Transverse colon (tissue), 4 donors: ENCODE data around the gene PDE8A. TPM values are rescaled to one million over a fixed set of nuclear protein-coding genes. Genes with fewer than 3 reads are reported as not detected.

Experiments used
- DNase-seq: peaks from one replicate; pipeline ENCODE4 v3.0.0-alpha.2; 2019
- H3K27ac ChIP-seq, 4 donors: fragments of 200-600 bp; sonication (generic); 2 replicates each; pipeline ENCODE4 v1.5.1; 2016 to 2018; ENCODE audit warnings: inconsistent platforms in 4 of 4
- H3K27me3 ChIP-seq: fragments of 200-600 bp; sonication (generic); 2 replicates; pipeline ENCODE4 v1.5.1; 2017; ENCODE audit warnings: inconsistent platforms
- H3K36me3 ChIP-seq, 4 donors: fragments of 200-600 bp; sonication (generic); 2 replicates each; pipeline ENCODE4 v1.5.1; 2017 to 2019; ENCODE audit warnings: inconsistent platforms in 4 of 4
- H3K4me1 ChIP-seq, 4 donors: fragments of 200-600 bp; sonication (generic); 2 replicates each; pipeline ENCODE4 v1.5.1; 2017 to 2020; ENCODE audit warnings: inconsistent platforms in 4 of 4
- H3K4me3 ChIP-seq, 4 donors: fragments of 200-600 bp; sonication (generic); 1 replicate in 1 of 4; 2 replicates in 3 of 4; pipeline versions ENCODE4 v1.5.1 to v1.6.1; 2017 to 2019; ENCODE audit warnings: inconsistent platforms in 4 of 4
- H3K9me3 ChIP-seq, 2 donors: fragments of 200-600 bp; sonication (generic); 2 replicates each; pipeline ENCODE4 v1.5.1; 2017 to 2019; ENCODE audit warnings: inconsistent platforms in 2 of 2
- EP300 ChIP-seq: sonication (generic); formaldehyde crosslinking; IDR thresholded peaks from one replicate; pipeline ENCODE4 v1.6.1; 2017; ENCODE audit warnings: antibody characterized with exemption, low read depth
- POLR2A ChIP-seq: fragments of 450-650 bp; IDR thresholded peaks from one replicate; pipeline ENCODE4 v1.6.1; 2016; ENCODE audit warnings: antibody characterized with exemption, mild to moderate bottlenecking, moderate library complexity
- POLR2AphosphoS5 ChIP-seq, 3 donors: sonication (generic); formaldehyde crosslinking; IDR thresholded peaks; one replicate each; pipeline ENCODE4 v1.6.1; 2016; ENCODE audit warnings: antibody characterized with exemption in 3 of 3
- WGBS, 2 donors: methylation state at CpG; one replicate each; pipeline ENCODE4 v1.1.5; 2018; ENCODE audit warnings: low coverage in 1 of 2; 5-methylcytosine and 5-hydroxymethylcytosine counted together
- in situ Hi-C, 4 donors: fragments of 200-750 bp; cut with MboI; loops; one replicate each; pipeline versions ENCODE4 v1.15.0 to v1.15.1; 2017; ENCODE audit warnings: low sequenced_read_pairs in 3 of 4, low pct_ligation_motif_present in 1 of 4, low pct_unique_long_range_greater_than_20kb in 1 of 4
- intact Hi-C: fragments of 100-400 bp; cut with DNase I; formaldehyde crosslinking; loops from one replicate; pipeline ENCODE4 v1.15.1; 2023; ENCODE audit warnings: low total_unique reads
- total RNA-seq, 4 donors: library from RNA; depleted of rRNA; stranded (reverse); fragments of >200 nt; gene quantifications; one replicate each; pipeline ENCODE4 v1.1.0, GENCODE V29; 2016
- TF ChIP-seq, protein P1 (sequence below), 5 experiments: fragments of 200-600 bp in 3 of 5; fragments of 450-650 bp in 2 of 5; sonication (generic) in 3 of 5; IDR thresholded peaks; 1 replicate in 2 of 5; 2 replicates in 3 of 5; pipeline ENCODE4 v1.5.1; 2016 to 2017; ENCODE audit warnings: antibody characterized with exemption in 5 of 5, inconsistent platforms in 3 of 5, mild to moderate bottlenecking in 2 of 5, moderate library complexity in 1 of 5

Gene PDE8A
- total RNA-seq, 4 donors from 2014 or later = 115 to 188 (median 165) TPM

DNA sequence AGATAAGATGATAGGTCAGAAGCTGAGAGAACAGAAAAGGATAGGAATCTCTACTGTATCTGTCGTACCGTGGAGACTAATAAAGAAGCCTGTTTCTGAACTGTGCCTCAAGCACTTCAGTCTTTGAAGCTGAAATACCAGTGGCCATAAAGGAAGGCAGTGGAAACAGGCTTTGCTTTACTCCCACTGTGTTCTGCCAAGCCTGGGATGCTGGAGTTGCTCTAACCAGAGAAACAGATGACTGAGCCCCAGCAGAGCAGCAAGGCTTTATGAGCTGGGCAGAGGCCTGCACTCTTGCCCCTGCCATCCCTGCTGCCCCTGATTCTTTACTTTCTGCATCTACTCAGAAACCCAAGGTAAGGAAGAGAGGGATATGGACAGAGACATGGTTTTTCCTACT is 89.4 kb downstream of the PDE8A start:
- TF ChIP-seq EP300 (no peak), POLR2AphosphoS5 (IDR thresholded peaks at IDR 0.05) (no peak), POLR2A (no peak)
- TF ChIP-seq, protein P1, sequence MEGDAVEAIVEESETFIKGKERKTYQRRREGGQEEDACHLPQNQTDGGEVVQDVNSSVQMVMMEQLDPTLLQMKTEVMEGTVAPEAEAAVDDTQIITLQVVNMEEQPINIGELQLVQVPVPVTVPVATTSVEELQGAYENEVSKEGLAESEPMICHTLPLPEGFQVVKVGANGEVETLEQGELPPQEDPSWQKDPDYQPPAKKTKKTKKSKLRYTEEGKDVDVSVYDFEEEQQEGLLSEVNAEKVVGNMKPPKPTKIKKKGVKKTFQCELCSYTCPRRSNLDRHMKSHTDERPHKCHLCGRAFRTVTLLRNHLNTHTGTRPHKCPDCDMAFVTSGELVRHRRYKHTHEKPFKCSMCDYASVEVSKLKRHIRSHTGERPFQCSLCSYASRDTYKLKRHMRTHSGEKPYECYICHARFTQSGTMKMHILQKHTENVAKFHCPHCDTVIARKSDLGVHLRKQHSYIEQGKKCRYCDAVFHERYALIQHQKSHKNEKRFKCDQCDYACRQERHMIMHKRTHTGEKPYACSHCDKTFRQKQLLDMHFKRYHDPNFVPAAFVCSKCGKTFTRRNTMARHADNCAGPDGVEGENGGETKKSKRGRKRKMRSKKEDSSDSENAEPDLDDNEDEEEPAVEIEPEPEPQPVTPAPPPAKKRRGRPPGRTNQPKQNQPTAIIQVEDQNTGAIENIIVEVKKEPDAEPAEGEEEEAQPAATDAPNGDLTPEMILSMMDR (IDR thresholded peaks at IDR 0.05) = no peak
- no peak for DNase-seq
- in situ Hi-C loops (no loop called here), intact Hi-C loops (no loop called here)
- 98% methylated on average over 2 of the region's 2 CpGs; no CpG with 5 or more reads in 1 of the 2 donors for WGBS, 2 donors
- Histone ChIP-seq H3K4me1 (no peaks in the 10 kb centered on the region), H3K9me3 (no peaks in the 10 kb centered on the region), H3K27me3 (no peaks in the 10 kb centered on the region), H3K4me3 (no peak overlapping the region), H3K27ac (no peak overlapping the region), H3K36me3 (peaks cover 0 to 8% (median 1%) of the 10 kb centered on the region in 4 donors)

DNA sequence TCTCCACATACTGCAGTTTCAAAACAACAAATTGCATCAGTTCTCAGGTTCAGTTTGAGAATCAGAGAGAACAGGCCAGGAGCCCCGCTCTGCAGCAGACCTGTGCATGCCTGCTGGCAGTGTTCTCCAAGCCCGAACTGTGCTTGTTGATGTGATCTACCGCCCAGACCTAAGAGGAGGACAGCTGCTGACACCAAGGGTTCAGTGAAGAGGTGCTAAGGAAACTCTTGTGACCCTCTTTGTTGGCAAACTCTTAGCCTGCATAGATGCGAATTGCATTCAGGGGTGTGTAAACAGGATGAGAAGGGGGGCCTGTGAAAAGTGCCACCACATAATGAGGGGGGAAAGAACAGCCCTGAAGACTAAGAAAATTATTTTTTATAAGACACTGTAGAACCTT is 89.8 kb downstream of the PDE8A start:
- peaks cover 0 to 8% (median 1%) of the 10 kb centered on the region in 4 donors for H3K36me3 ChIP-seq
- in situ Hi-C loops = no loop called here
- TF ChIP-seq, protein P1 (IDR thresholded peaks at IDR 0.05) = no peak
- TF ChIP-seq EP300 (no peak), POLR2A (no peak), POLR2AphosphoS5 (IDR thresholded peaks at IDR 0.05) (no peak)
- intact Hi-C loops = no loop called here
- no peak overlapping the region for H3K27ac ChIP-seq
- WGBS, 2 donors = 92% methylated on average over 4 of the region's 4 CpGs; no CpG with 5 or more reads in 1 of the 2 donors
- DNase-seq = no peak
- no peaks in the 10 kb centered on the region for H3K9me3 ChIP-seq
- no peaks in the 10 kb centered on the region for H3K4me1 ChIP-seq
- H3K4me3 ChIP-seq = no peak overlapping the region
- no peaks in the 10 kb centered on the region for H3K27me3 ChIP-seq

- H3K36me3 ChIP-seq = peaks cover 0 to 13% (median 1%) of the 10 kb centered on the region in 4 donors
- intact Hi-C loops = no loop called here
- 82 to 83% methylated on average over 2 to 4 of the region's 4 CpGs for WGBS, 2 donors
Measured at GRCh38 chr15:85072917-85073316, 91.3 kb downstream of the PDE8A start.

DNA sequence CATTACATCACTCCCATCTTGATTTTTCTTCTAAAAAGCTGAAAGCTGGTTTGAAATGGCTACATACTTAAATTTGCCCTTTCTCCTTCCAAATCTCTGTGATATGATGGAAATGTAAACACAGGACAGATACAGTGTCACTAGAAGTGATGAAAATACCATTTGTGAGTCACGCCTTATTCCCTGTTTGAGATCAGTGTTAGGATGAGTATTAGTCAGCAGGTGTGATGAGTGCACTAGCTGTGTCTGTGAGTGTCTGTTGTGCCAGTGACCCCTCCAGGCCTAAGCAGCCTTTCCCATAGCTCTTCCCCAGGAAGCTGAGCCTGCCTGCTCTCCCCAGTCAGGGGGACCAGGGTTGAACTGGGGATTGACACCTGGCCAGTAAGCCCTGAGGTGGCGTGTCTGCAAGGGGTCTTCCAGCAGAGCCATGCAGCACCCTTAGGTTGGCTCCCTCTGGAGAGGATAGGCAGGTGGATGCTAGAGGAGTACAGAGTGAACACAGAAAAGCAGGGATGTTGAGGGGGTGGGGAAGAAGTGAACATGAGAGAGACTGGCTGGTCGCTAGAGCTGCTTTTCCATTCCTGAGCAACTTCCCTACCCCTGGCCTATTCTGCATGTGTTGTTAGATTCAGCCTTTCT is 92.0 kb downstream of the PDE8A start:
- H3K4me3 ChIP-seq = no peak overlapping the region
- TF ChIP-seq POLR2A (no peak), POLR2AphosphoS5 (IDR thresholded peaks at IDR 0.05) (no peak), EP300 (no peak)
- TF ChIP-seq, protein P1 (IDR thresholded peaks at IDR 0.05) = no peak
- no peaks in the 10 kb centered on the region for H3K9me3 ChIP-seq
- 88% methylated on average over 1 to 3 of the region's 3 CpGs for WGBS, 2 donors
- in situ Hi-C loops (no loop called here), intact Hi-C loops (no loop called here)
- DNase-seq = no peak
- H3K27me3 ChIP-seq = no peaks in the 10 kb centered on the region
- H3K4me1 ChIP-seq = no peaks in the 10 kb centered on the region
- no peak overlapping the region for H3K27ac ChIP-seq
- peaks cover 0 to 18% (median 1%) of the 10 kb centered on the region in 4 donors for H3K36me3 ChIP-seq

More at GRCh38 chr15:85072917-85073316, 91.3 kb downstream of the PDE8A start:
- no peak for DNase-seq
- TF ChIP-seq POLR2A (no peak), EP300 (no peak), POLR2AphosphoS5 (IDR thresholded peaks at IDR 0.05) (no peak)
- TF ChIP-seq, protein P1 (IDR thresholded peaks at IDR 0.05) = no peak
- H3K4me1 ChIP-seq = no peaks in the 10 kb centered on the region
- H3K9me3 ChIP-seq = no peaks in the 10 kb centered on the region
- in situ Hi-C loops = no loop called here
- H3K4me3 ChIP-seq = no peak overlapping the region
- H3K27me3 ChIP-seq = no peaks in the 10 kb centered on the region
- H3K27ac ChIP-seq = no peak overlapping the region
